ENCODE data around the gene LYRM1.
"Not testable (repeated sequence)": the region's sequence is repeated elsewhere in the genome, so short reads cannot be mapped to it uniquely, and the experiment has no call there.

The LYRM1 gene

GRCh38 chr16:20900299-20901067, at the start of gene LYRM1, which contains the start of gene DCUN1D3:
TSS of gene LYRM1 (plus strand) at chr16:20900771. CDS start at chr16:20915556, 14,785 bp downstream.
TSS of gene DCUN1D3 (minus strand) at chr16:20900358. CDS start at chr16:20862538, 37,820 bp downstream.
- peak within 1 kb of the TSS; percentile 97 for H3K27ac Mint-ChIP-seq
- H3K36me3 Mint-ChIP-seq: peaks cover 3% of the 10 kb centered on the region

GRCh38 chr16:20850981-20851380, 49.6 kb upstream of the LYRM1 start:
- Mint-ChIP-seq H3K27ac (no peak overlapping the region), H3K4me1 (peaks cover 5% of the 10 kb centered on the region), H3K36me3 (peaks cover 2% of the 10 kb centered on the region), H3K9me3 (no peaks in the 10 kb centered on the region), H3K4me3 (no peak overlapping the region), H3K27me3 (no peaks in the 10 kb centered on the region)
- DNase-seq (ENCODE audit: low spot score in 2 of 2) (no peak), ATAC-seq (ENCODE audit: low read depth) (no peak)

More at GRCh38 chr16:20900299-20901067, at the start of gene LYRM1, which contains the start of gene DCUN1D3:
- Mint-ChIP-seq H3K27me3 (no peaks in the 10 kb centered on the region), H3K9me3 (no peaks in the 10 kb centered on the region), H3K4me1 (peaks cover 44% of the 10 kb centered on the region), H3K4me3 (peak within 1 kb of the TSS; percentile 93)
- ATAC-seq (ENCODE audit: low read depth): peak; percentile 57
- DNase-seq (ENCODE audit: low spot score in 2 of 2): peak; percentile 58 to 68

- Mint-ChIP-seq H3K27me3 (no peaks in the 10 kb centered on the region), H3K4me1 (peaks cover 5% of the 10 kb centered on the region), H3K36me3 (peaks cover 2% of the 10 kb centered on the region), H3K4me3 (no peak overlapping the region), H3K9me3 (no peaks in the 10 kb centered on the region), H3K27ac (no peak overlapping the region)
- DNase-seq (ENCODE audit: low spot score in 2 of 2) (no peak), ATAC-seq (ENCODE audit: low read depth) (no peak)
These were observed 49.0 kb upstream of the LYRM1 start for GRCh38 chr16:20851601-20852000.

GRCh38 chr16:20853143-20853542, 47.4 kb upstream of the LYRM1 start:
- peaks cover 5% of the 10 kb centered on the region for H3K4me1 Mint-ChIP-seq
- no peak overlapping the region for H3K4me3 Mint-ChIP-seq
- no peaks in the 10 kb centered on the region for H3K27me3 Mint-ChIP-seq
- H3K9me3 Mint-ChIP-seq: no peaks in the 10 kb centered on the region
- ATAC-seq (ENCODE audit: low read depth) (no peak), DNase-seq (ENCODE audit: low spot score in 2 of 2) (no peak)
- no peak overlapping the region for H3K27ac Mint-ChIP-seq
- peaks cover 5% of the 10 kb centered on the region for H3K36me3 Mint-ChIP-seq

- Mint-ChIP-seq H3K9me3 (no peaks in the 10 kb centered on the region), H3K36me3 (peaks cover 5% of the 10 kb centered on the region), H3K27me3 (no peaks in the 10 kb centered on the region)
These were observed 46.5 kb upstream of the LYRM1 start for GRCh38 chr16:20853981-20854620.

GRCh38 chr16:20854963-20855362, 45.6 kb upstream of the LYRM1 start:
- H3K4me3 Mint-ChIP-seq: no peak overlapping the region
- H3K9me3 Mint-ChIP-seq: no peaks in the 10 kb centered on the region
- H3K4me1 Mint-ChIP-seq: peaks cover 2% of the 10 kb centered on the region
- no peak overlapping the region for H3K27ac Mint-ChIP-seq
- H3K36me3 Mint-ChIP-seq: peaks cover 10% of the 10 kb centered on the region
- H3K27me3 Mint-ChIP-seq: no peaks in the 10 kb centered on the region
- ATAC-seq (ENCODE audit: low read depth): no peak
- no peak for DNase-seq (ENCODE audit: low spot score in 2 of 2)

More at GRCh38 chr16:20853981-20854620, 46.5 kb upstream of the LYRM1 start:
- peaks cover 5% of the 10 kb centered on the region for H3K4me1 Mint-ChIP-seq
- DNase-seq (ENCODE audit: low spot score in 2 of 2) (no peak), ATAC-seq (ENCODE audit: low read depth) (no peak)
- H3K4me3 Mint-ChIP-seq: no peak overlapping the region
- H3K27ac Mint-ChIP-seq: no peak overlapping the region

- H3K27ac Mint-ChIP-seq: no peak overlapping the region
- ATAC-seq (ENCODE audit: low read depth) (no peak), DNase-seq (ENCODE audit: low spot score in 2 of 2) (no peak)
- no peak overlapping the region for H3K4me3 Mint-ChIP-seq
- no peaks in the 10 kb centered on the region for H3K9me3 Mint-ChIP-seq
- H3K27me3 Mint-ChIP-seq: no peaks in the 10 kb centered on the region
- peaks cover 22% of the 10 kb centered on the region for H3K36me3 Mint-ChIP-seq
- H3K4me1 Mint-ChIP-seq: no peaks in the 10 kb centered on the region
These were observed 43.3 kb upstream of the LYRM1 start for GRCh38 chr16:20857281-20857680.

- Mint-ChIP-seq H3K27ac (no peak overlapping the region), H3K36me3 (peaks cover 25% of the 10 kb centered on the region), H3K27me3 (no peaks in the 10 kb centered on the region), H3K4me3 (no peak overlapping the region), H3K4me1 (peaks cover 6% of the 10 kb centered on the region), H3K9me3 (no peaks in the 10 kb centered on the region)
- ATAC-seq (ENCODE audit: low read depth) (no peak), DNase-seq (ENCODE audit: low spot score in 2 of 2) (no peak)
These were observed 41.3 kb upstream of the LYRM1 start for GRCh38 chr16:20859229-20859628.

GRCh38 chr16:20859699-20860098, 40.9 kb upstream of the LYRM1 start:
- ATAC-seq (ENCODE audit: low read depth) (no peak), DNase-seq (ENCODE audit: low spot score in 2 of 2) (no peak)
- Mint-ChIP-seq H3K4me3 (no peak overlapping the region), H3K27me3 (no peaks in the 10 kb centered on the region), H3K36me3 (peaks cover 27% of the 10 kb centered on the region), H3K27ac (no peak overlapping the region), H3K9me3 (peaks cover under 1% of the 10 kb centered on the region), H3K4me1 (peaks cover 10% of the 10 kb centered on the region)

- ATAC-seq (ENCODE audit: low read depth): no peak
- DNase-seq (ENCODE audit: low spot score in 2 of 2): no peak
- H3K4me3 Mint-ChIP-seq: no peak overlapping the region
- peaks cover 26% of the 10 kb centered on the region for H3K36me3 Mint-ChIP-seq
- peaks cover 11% of the 10 kb centered on the region for H3K4me1 Mint-ChIP-seq
- H3K9me3 Mint-ChIP-seq: peaks cover 1% of the 10 kb centered on the region
- no peak overlapping the region for H3K27ac Mint-ChIP-seq
- H3K27me3 Mint-ChIP-seq: no peaks in the 10 kb centered on the region
These were observed 40.2 kb upstream of the LYRM1 start for GRCh38 chr16:20860361-20860760.

- peaks cover 11% of the 10 kb centered on the region for H3K4me1 Mint-ChIP-seq
- H3K4me3 Mint-ChIP-seq, H3K27ac Mint-ChIP-seq: not testable (repeated sequence)
These were observed 39.6 kb upstream of the LYRM1 start for GRCh38 chr16:20860995-20861394.

GRCh38 chr16:20862162-20862960, 38.2 kb upstream of the LYRM1 start:
- Mint-ChIP-seq H3K27ac (no peak overlapping the region), H3K4me3 (no peak overlapping the region)

More at GRCh38 chr16:20860995-20861394, 39.6 kb upstream of the LYRM1 start:
- H3K27me3 Mint-ChIP-seq; H3K9me3 Mint-ChIP-seq; ATAC-seq (ENCODE audit: low read depth); DNase-seq (ENCODE audit: low spot score in 2 of 2): not testable (repeated sequence)
- peaks cover 26% of the 10 kb centered on the region for H3K36me3 Mint-ChIP-seq

GRCh38 chr16:20864376-20864775, 36.2 kb upstream of the LYRM1 start:
- Mint-ChIP-seq H3K36me3 (peaks cover 27% of the 10 kb centered on the region), H3K4me1 (peaks cover 17% of the 10 kb centered on the region)
- not testable (repeated sequence) for H3K27ac Mint-ChIP-seq; H3K9me3 Mint-ChIP-seq; DNase-seq (ENCODE audit: low spot score in 2 of 2); H3K4me3 Mint-ChIP-seq; ATAC-seq (ENCODE audit: low read depth); H3K27me3 Mint-ChIP-seq

More at GRCh38 chr16:20862162-20862960, 38.2 kb upstream of the LYRM1 start:
- Mint-ChIP-seq H3K36me3 (peaks cover 25% of the 10 kb centered on the region), H3K4me1 (peaks cover 14% of the 10 kb centered on the region), H3K9me3 (peaks cover 1% of the 10 kb centered on the region), H3K27me3 (no peaks in the 10 kb centered on the region)
- no peak for DNase-seq (ENCODE audit: low spot score in 2 of 2)
- ATAC-seq (ENCODE audit: low read depth): no peak
